Esophagus squamous epithelium (tissue), 4 donors: ENCODE data around the gene TRAP1.

Source experiments
- CTCF ChIP-seq, 6 experiments: fragments of 450-650 bp in 4 of 6; fragments of 200-600 bp in 2 of 6; sonication (generic) in 2 of 6; IDR thresholded peaks; one replicate each; pipeline ENCODE4 v1.5.1; 2016 to 2019; ENCODE audit warnings: antibody characterized with exemption in 6 of 6, mild to moderate bottlenecking in 4 of 6, moderate library complexity in 4 of 6
- POLR2A ChIP-seq, 4 donors: fragments of 450-650 bp; IDR thresholded peaks; one replicate each; pipeline ENCODE4 v1.6.1; 2017; ENCODE audit warnings: antibody characterized with exemption in 4 of 4, mild to moderate bottlenecking in 4 of 4, moderate library complexity in 3 of 4

- TF ChIP-seq CTCF (IDR thresholded peaks at IDR 0.05) (no peak), POLR2A (IDR thresholded peaks at IDR 0.05) (no peak)
These were observed 44.1 kb downstream of the TRAP1 start for GRCh38 chr16:3673201-3673600.
